HCT116 (cell line): Measurements from ENCODE around the gene HMCN2. TPM values are rescaled to one million over a fixed set of nuclear protein-coding genes. Genes with fewer than 3 reads are reported as not detected.

Experiments used
- ATAC-seq: fragments of 200-7000 bp; cut with Tn5 transposase; 2 replicates; pipeline ENCODE4 v1.9.1; 2020; ENCODE audit warnings: mild to moderate bottlenecking, moderate library complexity
- BruUV-seq: library from RNA; stranded (reverse); fragments of 400-500 nt; replicated peaks from 2 replicates; lab custom pipeline; 2021; lab: Mats Ljungman, UMichigan
- CTCF ChIA-PET: fragments of 300-600 bp; sonication (Branson Sonifier 250); formaldehyde crosslinking; loops from one replicate; lab custom pipeline; 2021; ENCODE audit warnings: antibody characterized with exemption; lab: Charles Lee
- POLR2A ChIA-PET: fragments of 300-600, 350-600 bp; sonication (Branson Sonifier 250); formaldehyde crosslinking; loops from one replicate; lab custom pipeline; 2021; ENCODE audit warnings: antibody characterized with exemption; lab: Charles Lee
- RAD21 ChIA-PET, 2 experiments: fragments of 300-600 bp; sonication (Branson Sonifier 250); formaldehyde crosslinking; loops; one replicate each; lab custom pipeline; 2023; ENCODE audit warnings: low total read pairs in 2 of 2; ENCODE audit not compliant: uncharacterized antibody in 2 of 2, unreplicated experiment in 2 of 2, low non-redundant PET in 1 of 2; lab: Charles Lee
- DNase-seq: peaks from one replicate; pipeline ENCODE4 v3.0.0-alpha.2; 2010; ENCODE audit warnings: low read depth, low spot score
- H2AFZ ChIP-seq: fragments of 200-600 bp; shearing (Covaris generic), sonication (generic); 2 replicates; pipeline ENCODE4 v1.6.1; 2017; ENCODE audit warnings: low read depth, mixed run types, mixed read lengths, antibody characterized with exemption, low read length; ENCODE audit not compliant: poor library complexity, severe bottlenecking
- H3K27ac ChIP-seq: 2 replicates; pipeline ENCODE4 v1.5.1; 2012; ENCODE audit warnings: low read depth, low read length
- H3K27me3 ChIP-seq: fragments of 200-600 bp; sonication (generic); 2 replicates; pipeline ENCODE4 v1.6.1; 2016; ENCODE audit warnings: mixed run types, low read length, mixed read lengths; ENCODE audit not compliant: insufficient read depth
- H3K36me3 ChIP-seq, 2 experiments: fragments of 200-500 bp in 1 of 2; fragments of 200-600 bp in 1 of 2; sonication (Bioruptor generic) in 1 of 2; sonication (generic) in 1 of 2; 2 replicates each; pipeline versions ENCODE4 v1.5.1 to v1.6.1; 2014 to 2016; ENCODE audit warnings: low read length in 2 of 2, inconsistent platforms in 1 of 2, mixed read lengths in 1 of 2, mixed run types in 1 of 2; ENCODE audit not compliant: insufficient read depth in 2 of 2, control insufficient read depth in 1 of 2
- H3K4me1 ChIP-seq, 2 experiments: fragments of 200-600 bp in 1 of 2; sonication (generic) in 1 of 2; 2 replicates each; pipeline versions ENCODE4 v1.5.1 to v1.6.1; 2012 to 2017; ENCODE audit warnings: low read length in 2 of 2, inconsistent platforms in 1 of 2, mild to moderate bottlenecking in 1 of 2, mixed read lengths in 1 of 2, mixed run types in 1 of 2, moderate library complexity in 1 of 2; ENCODE audit not compliant: insufficient read depth in 2 of 2, control insufficient read depth in 1 of 2
- H3K4me2 ChIP-seq: fragments of 200-600 bp; sonication (generic); 2 replicates; pipeline ENCODE4 v1.6.1; 2017; ENCODE audit warnings: mixed run types, low read length, mixed read lengths
- H3K4me3 ChIP-seq, 2 experiments: fragments of 200-600 bp in 1 of 2; sonication (generic) in 1 of 2; replicated peaks in 1 of 2; 2 replicates each; pipeline ENCODE4 v1.5.1; 2011 to 2016; ENCODE audit warnings: low read length in 2 of 2, control low read depth in 1 of 2, low read depth in 1 of 2, mild to moderate bottlenecking in 1 of 2, mixed read lengths in 1 of 2, mixed run types in 1 of 2
- H3K79me2 ChIP-seq: fragments of 200-600 bp; sonication (generic); 2 replicates; pipeline ENCODE4 v1.6.1; 2017; ENCODE audit warnings: mild to moderate bottlenecking, mixed run types, low read length, moderate library complexity, mixed read lengths; ENCODE audit not compliant: insufficient read depth
- H3K9ac ChIP-seq: fragments of 200-600 bp; sonication (generic); 2 replicates; pipeline ENCODE4 v1.6.1; 2016; ENCODE audit warnings: low read length, mixed read lengths
- H3K9me2 ChIP-seq: fragments of 200-600 bp; sonication (generic), shearing (Covaris generic); 2 replicates; pipeline ENCODE4 v1.6.1; 2017; ENCODE audit warnings: mixed run types, mild to moderate bottlenecking, moderate library complexity; ENCODE audit not compliant: insufficient read depth
- H3K9me3 ChIP-seq, 2 experiments: fragments of 200-500 bp in 1 of 2; fragments of 200-600 bp in 1 of 2; sonication (Bioruptor generic) in 1 of 2; sonication (generic) in 1 of 2; 2 replicates each; pipeline ENCODE4 v1.6.1; 2014 to 2017; ENCODE audit warnings: low read length in 2 of 2, mixed read lengths in 2 of 2, inconsistent platforms in 1 of 2, low read depth in 1 of 2, mild to moderate bottlenecking in 1 of 2, mixed run types in 1 of 2, moderate library complexity in 1 of 2; ENCODE audit not compliant: control insufficient read depth in 1 of 2, insufficient read depth in 1 of 2
- H4K20me1 ChIP-seq: fragments of 200-600 bp; sonication (generic), shearing (Covaris generic); 2 replicates; pipeline ENCODE4 v1.6.1; 2017; ENCODE audit warnings: mixed run types, mild to moderate bottlenecking, moderate library complexity; ENCODE audit not compliant: insufficient read depth
- ATF3 ChIP-seq: IDR thresholded peaks from 2 replicates; pipeline ENCODE4 v1.6.1; 2012
- CBX3 ChIP-seq: IDR thresholded peaks from 2 replicates; pipeline ENCODE4 v1.6.1; 2012; ENCODE audit warnings: low read depth
- CEBPB ChIP-seq: IDR thresholded peaks from 2 replicates; pipeline ENCODE4 v1.6.1; 2012; ENCODE audit warnings: low read depth
- CTCF ChIP-seq, 3 experiments: fragments of 200-600 bp in 1 of 3; sonication (generic) in 1 of 3; IDR thresholded peaks in 2 of 3; conservative IDR thresholded peaks in 1 of 3; 2 replicates each; pipeline ENCODE4 v1.5.1; 2012 to 2017; ENCODE audit warnings: low read depth in 2 of 3, low read length in 2 of 3, antibody characterized with exemption in 1 of 3, borderline replicate concordance in 1 of 3, control low read depth in 1 of 3, mild to moderate bottlenecking in 1 of 3, mixed read lengths in 1 of 3, mixed run types in 1 of 3, moderate library complexity in 1 of 3; ENCODE audit not compliant: insufficient read depth in 1 of 3
- EGR1 ChIP-seq: IDR thresholded peaks from 2 replicates; pipeline ENCODE4 v1.6.1; 2012; ENCODE audit warnings: low read depth
- ELF1 ChIP-seq: IDR thresholded peaks from 2 replicates; pipeline ENCODE4 v1.6.1; 2012; ENCODE audit warnings: low read depth, borderline replicate concordance
- EZH2 ChIP-seq: fragments of 200-600 bp; sonication (generic); IDR thresholded peaks from 2 replicates; pipeline ENCODE4 v1.6.1; 2017; ENCODE audit warnings: antibody characterized with exemption, mixed run types
- EZH2phosphoT487 ChIP-seq: fragments of 200-600 bp; IDR thresholded peaks from 2 replicates; pipeline ENCODE4 v1.6.1; 2018; ENCODE audit warnings: antibody characterized with exemption, borderline replicate concordance
- FOSL1 ChIP-seq: IDR thresholded peaks from 2 replicates; pipeline ENCODE4 v1.6.1; 2012; ENCODE audit warnings: low read depth
- JUND ChIP-seq: IDR thresholded peaks from 2 replicates; pipeline ENCODE4 v1.6.1; 2012
- MAX ChIP-seq: IDR thresholded peaks from 2 replicates; pipeline ENCODE4 v1.6.1; 2012
- POLR2A ChIP-seq: IDR thresholded peaks from 2 replicates; pipeline ENCODE4 v1.7.0; 2011; ENCODE audit warnings: borderline replicate concordance; ENCODE audit not compliant: insufficient read depth, insufficient read length; ENCODE audit errors: extremely low read depth
- POLR2AphosphoS5 ChIP-seq: IDR thresholded peaks from 2 replicates; pipeline ENCODE4 v1.6.1; 2011; ENCODE audit warnings: mild to moderate bottlenecking, low read depth, low read length, moderate library complexity
- RAD21 ChIP-seq: IDR thresholded peaks from 2 replicates; pipeline ENCODE4 v1.6.1; 2012; ENCODE audit warnings: low read depth, mild to moderate bottlenecking
- REST ChIP-seq: IDR thresholded peaks from 2 replicates; pipeline ENCODE4 v1.6.1; 2012; ENCODE audit warnings: low read depth
- SP1 ChIP-seq: IDR thresholded peaks from 2 replicates; pipeline ENCODE4 v1.6.1; 2012; ENCODE audit warnings: low read depth
- TCF7L2 ChIP-seq: IDR thresholded peaks from 2 replicates; pipeline ENCODE4 v1.7.0; 2011; ENCODE audit warnings: borderline replicate concordance, inconsistent platforms; ENCODE audit not compliant: insufficient read depth, insufficient read length; ENCODE audit errors: extremely low read depth
- YY1 ChIP-seq: IDR thresholded peaks from 2 replicates; pipeline ENCODE4 v1.6.1; 2011; ENCODE audit warnings: low read length, low read depth, moderate library complexity, mild to moderate bottlenecking; ENCODE audit not compliant: insufficient replicate concordance; ENCODE audit errors: extremely low read depth
- ZBTB33 ChIP-seq: IDR thresholded peaks from 2 replicates; pipeline ENCODE4 v1.6.1; 2011; ENCODE audit warnings: mild to moderate bottlenecking, low read length, moderate library complexity; ENCODE audit not compliant: insufficient replicate concordance; ENCODE audit errors: extremely low read depth
- ZNF274 ChIP-seq: fragments of 200-500 bp; sonication (Bioruptor generic); IDR thresholded peaks from 2 replicates; pipeline ENCODE4 v1.6.1; 2014; ENCODE audit warnings: mild to moderate bottlenecking, low read depth, low read length, inconsistent platforms
- intact Hi-C: fragments of 100-400 bp; cut with micrococcal nuclease; formaldehyde crosslinking; loops from 2 replicates; pipeline ENCODE4 v1.10.0; 2022
- total RNA-seq: library from RNA; stranded (reverse); gene quantifications from one replicate; pipeline ENCODE4 v1.2.1, GENCODE V29; 2021; ENCODE audit not compliant: unreplicated experiment

Gene HMCN2
- total RNA-seq, 1 experiment from 2014 or later, result 0.22 TPM

GRCh38 chr9:130259044-130259443 lies 6.5 kb upstream of the HMCN2 start:
- CTCF ChIA-PET, result interaction anchor here (1.2 kb wide), 1 partner anchor 17 kb away, joined by 3 read pairs; no protein-coding TSS in a partner anchor
- no peak overlapping the region for H3K4me2 ChIP-seq
- no peak for ATAC-seq

More at GRCh38 chr9:130259044-130259443, 6.5 kb upstream of the HMCN2 start:
- no peak overlapping the region for H3K9ac ChIP-seq
- no peaks in the 10 kb centered on the region for H3K9me3 ChIP-seq
- no peaks in the 10 kb centered on the region for H3K79me2 ChIP-seq
- ChIA-PET RAD21 (no interaction called here), POLR2A (no interaction called here)
- peaks cover 13% of the 10 kb centered on the region; the same call in 1 of the 2 replicates for H3K27me3 ChIP-seq
- H3K9me2 ChIP-seq, result no peaks in the 10 kb centered on the region
- no TSS peak for BruUV-seq
- intact Hi-C loops, result loop anchor here (5.0 kb wide), 1 partner anchor 83 kb away; no protein-coding TSS in a partner anchor
- H3K4me3 ChIP-seq, result no peak overlapping the region
- no peak for DNase-seq
- no peaks in the 10 kb centered on the region for H3K36me3 ChIP-seq
- H2AFZ ChIP-seq, result no peak overlapping the region
- H3K27ac ChIP-seq, result no peak overlapping the region
- H3K4me1 ChIP-seq, result peaks cover 3 to 6% of the 10 kb centered on the region in 2 experiments; a peak in 3 of 4 replicates
- TF ChIP-seq SP1 (no peak), CTCF (IDR thresholded peaks at IDR 0.05 in 2 of 3, conservative IDR thresholded peaks at IDR 0.05 in 1 of 3; ENCODE audit: borderline replicate concordance in 1 of 3, insufficient read depth in 1 of 3, low read depth in 2 of 3, low read length in 2 of 3) (no peak), FOSL1 (no peak), EZH2 (no peak), MAX (no peak), CBX3 (no peak), REST (no peak), YY1 (no peak), RAD21 (no peak), ELF1 (no peak), POLR2A (no peak), ZBTB33 (no peak), POLR2AphosphoS5 (no peak), TCF7L2 (no peak), ZNF274 (no peak), EGR1 (no peak), ATF3 (no peak), EZH2phosphoT487 (no peak), JUND (no peak), CEBPB (no peak)
- H4K20me1 ChIP-seq, result no peaks in the 10 kb centered on the region
